NOMO-1 treated with DMSO at 0.1 percent for 48 hours (cell line): ENCODE data around the gene EXD3.
"Not testable (repeated sequence)": the region's sequence is repeated elsewhere in the genome, so short reads cannot be mapped to it uniquely, and the experiment has no call there.

Experiments
- DNase-seq: peaks from one replicate; lab custom pipeline; 2025; ENCODE audit not compliant: unreplicated experiment; lab: John Stamatoyannopoulos, UW

EXD3 gene

GRCh38 chr9:137262173-137262908, 160.6 kb downstream of the EXD3 start:
- DNase-seq = not testable (repeated sequence)
